ENCODE data around the gene FBLN1.
"Not testable (repeated sequence)": the region's sequence is repeated elsewhere in the genome, so short reads cannot be mapped to it uniquely, and the experiment has no call there.

Gene FBLN1

DNA sequence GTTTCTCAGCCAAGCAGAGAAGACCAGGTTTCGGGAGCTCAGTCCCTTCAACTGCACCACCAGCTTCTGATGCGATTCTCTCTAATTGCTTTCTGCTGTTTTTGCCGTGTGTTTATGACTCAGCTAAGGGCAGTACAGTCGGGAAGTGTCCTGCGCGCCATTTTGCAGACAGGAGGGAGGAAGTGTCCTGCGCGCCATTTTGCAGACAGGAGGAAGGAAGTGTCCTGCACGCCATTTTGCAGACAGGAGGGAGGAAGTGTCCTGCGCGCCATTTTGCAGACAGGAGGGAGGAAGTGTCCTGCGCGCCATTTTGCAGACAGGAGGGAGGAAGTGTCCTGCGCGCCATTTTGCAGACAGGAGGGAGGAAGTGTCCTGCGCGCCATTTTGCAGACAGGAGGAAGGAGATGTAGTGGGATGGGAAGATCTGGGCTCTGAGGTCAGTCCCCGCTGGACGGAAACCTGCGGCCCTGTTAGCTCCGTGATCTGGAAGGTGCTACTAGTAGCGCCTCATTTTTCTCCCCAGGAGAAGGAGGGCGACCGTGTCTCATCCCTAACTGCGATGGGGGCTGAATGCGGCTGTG lies 89.0 kb downstream of the FBLN1 start:
- H3K4me3 Mint-ChIP-seq; H3K4me1 Mint-ChIP-seq (ENCODE audit: low read depth): not testable (repeated sequence)

DNA sequence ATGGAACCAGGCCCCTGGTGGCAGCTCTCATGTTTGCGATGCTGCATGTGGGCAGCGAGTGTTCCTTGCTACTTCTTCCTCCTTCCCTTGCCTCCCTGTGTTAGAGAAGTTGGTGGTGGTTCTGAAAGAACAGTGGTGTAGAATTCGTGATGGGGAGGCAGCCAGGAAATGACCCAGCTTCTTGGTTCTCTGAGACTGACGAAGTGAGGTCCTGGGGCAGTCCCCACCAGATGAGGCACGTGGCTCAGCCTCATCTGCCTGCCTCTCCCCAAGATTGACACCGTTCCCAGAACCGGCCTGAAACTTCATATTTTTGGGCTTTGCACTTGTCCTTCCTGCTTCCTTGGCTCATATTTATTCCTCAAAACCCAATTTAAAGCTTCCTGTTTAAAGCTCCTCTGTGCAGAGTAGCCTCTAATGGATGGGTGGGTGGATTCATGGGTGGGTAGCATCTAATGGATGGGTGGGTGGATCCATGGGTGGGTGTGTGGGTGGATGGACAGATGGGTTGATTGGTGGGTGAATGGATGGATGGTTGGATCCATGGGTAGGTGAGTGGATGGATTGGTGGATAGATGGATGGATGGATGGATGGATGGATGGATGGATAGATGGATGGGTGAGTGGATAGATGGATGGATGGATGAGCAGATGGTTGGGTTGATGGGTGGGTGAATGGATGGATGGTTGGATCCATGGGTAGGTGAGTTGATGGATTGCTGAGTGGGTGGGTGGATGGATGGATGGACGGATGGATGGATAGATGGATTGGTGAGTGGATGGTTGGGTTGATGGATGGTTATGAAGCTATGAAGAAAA lies 91.6 kb downstream of the FBLN1 start:
- Mint-ChIP-seq H3K36me3 (ENCODE audit: low read depth) (no peaks in the 10 kb centered on the region), H3K27ac (no peak overlapping the region), H3K4me3 (no peak overlapping the region), H3K27me3 (no peaks in the 10 kb centered on the region), H3K4me1 (ENCODE audit: low read depth) (no peaks in the 10 kb centered on the region), H3K9me3 (no peaks in the 10 kb centered on the region)

More for the DNA sequence above, 89.0 kb downstream of the FBLN1 start:
- not testable (repeated sequence) for H3K27me3 Mint-ChIP-seq; H3K36me3 Mint-ChIP-seq (ENCODE audit: low read depth); H3K9me3 Mint-ChIP-seq; H3K27ac Mint-ChIP-seq

DNA sequence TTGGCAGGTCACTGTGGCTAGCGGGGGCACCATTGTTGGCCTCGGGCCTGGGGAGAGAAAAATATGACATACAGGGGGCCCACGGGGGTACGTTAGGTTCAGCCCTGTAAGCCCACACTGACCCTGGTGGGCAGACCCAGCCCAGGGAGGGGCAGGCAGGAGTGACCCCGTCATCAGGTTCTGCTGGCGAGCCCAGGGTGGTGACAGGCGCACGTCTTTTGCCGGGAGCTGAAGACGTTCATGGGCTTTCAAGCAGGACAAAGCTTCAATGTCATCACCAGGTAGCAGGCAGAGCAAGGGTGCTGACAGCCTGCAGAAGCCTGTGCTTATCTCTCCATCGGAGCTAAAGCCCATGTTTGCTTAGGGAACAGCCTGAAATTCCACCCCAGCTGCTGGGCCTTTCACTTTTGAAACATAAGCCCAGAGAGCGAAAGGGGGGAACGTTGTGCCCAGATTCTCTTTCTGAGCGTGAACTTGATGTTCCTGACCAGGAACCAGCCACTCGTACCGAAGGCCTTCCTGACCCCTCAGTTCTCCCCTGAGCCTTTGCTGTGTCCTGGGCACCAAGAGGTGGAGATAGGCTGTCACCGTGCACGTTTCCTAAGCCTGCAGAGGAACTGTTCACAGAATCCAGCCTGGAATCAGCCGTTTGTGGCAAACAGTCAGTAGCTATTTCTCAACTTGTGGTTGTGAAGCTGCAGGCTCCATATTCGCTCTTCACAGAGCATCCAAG lies 94.9 kb downstream of the FBLN1 start:
- Mint-ChIP-seq H3K9me3 (no peaks in the 10 kb centered on the region), H3K27ac (no peak overlapping the region), H3K36me3 (ENCODE audit: low read depth) (no peaks in the 10 kb centered on the region), H3K4me3 (no peak overlapping the region), H3K27me3 (no peaks in the 10 kb centered on the region), H3K4me1 (ENCODE audit: low read depth) (no peaks in the 10 kb centered on the region)

DNA sequence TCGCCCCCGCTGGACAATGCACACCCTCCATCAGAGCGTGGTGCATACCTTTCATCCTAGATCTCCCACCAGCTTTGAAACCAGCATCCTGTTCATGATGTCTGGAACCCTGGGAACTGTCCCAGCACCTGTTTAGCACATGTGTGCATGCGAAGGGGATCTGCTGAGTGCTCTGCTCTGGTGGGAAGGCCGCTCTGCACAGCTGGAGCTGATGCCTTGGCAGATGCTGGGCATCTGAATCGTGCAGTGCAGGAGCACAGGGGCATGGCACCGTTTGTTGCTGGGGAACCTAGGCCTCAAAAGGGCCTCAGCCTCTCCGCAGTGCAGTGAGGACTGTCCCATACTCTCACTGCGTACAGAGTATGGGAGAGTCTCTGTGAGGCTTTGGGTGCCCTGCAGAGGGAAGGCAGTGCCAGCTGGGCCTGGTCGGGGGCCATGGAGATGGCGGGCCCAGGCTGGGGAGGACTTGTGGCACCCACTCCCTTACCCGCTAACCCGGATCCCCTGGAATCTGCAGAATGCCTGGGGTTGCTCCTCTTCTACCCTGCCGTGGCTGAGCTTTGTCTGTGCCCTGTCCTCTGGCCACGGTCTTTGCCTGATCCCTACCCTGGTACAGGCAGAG lies 96.0 kb downstream of the FBLN1 start:
- Mint-ChIP-seq H3K27ac (no peak overlapping the region), H3K27me3 (no peaks in the 10 kb centered on the region), H3K36me3 (ENCODE audit: low read depth) (no peaks in the 10 kb centered on the region), H3K4me3 (no peak overlapping the region), H3K9me3 (no peaks in the 10 kb centered on the region), H3K4me1 (ENCODE audit: low read depth) (no peaks in the 10 kb centered on the region)

DNA sequence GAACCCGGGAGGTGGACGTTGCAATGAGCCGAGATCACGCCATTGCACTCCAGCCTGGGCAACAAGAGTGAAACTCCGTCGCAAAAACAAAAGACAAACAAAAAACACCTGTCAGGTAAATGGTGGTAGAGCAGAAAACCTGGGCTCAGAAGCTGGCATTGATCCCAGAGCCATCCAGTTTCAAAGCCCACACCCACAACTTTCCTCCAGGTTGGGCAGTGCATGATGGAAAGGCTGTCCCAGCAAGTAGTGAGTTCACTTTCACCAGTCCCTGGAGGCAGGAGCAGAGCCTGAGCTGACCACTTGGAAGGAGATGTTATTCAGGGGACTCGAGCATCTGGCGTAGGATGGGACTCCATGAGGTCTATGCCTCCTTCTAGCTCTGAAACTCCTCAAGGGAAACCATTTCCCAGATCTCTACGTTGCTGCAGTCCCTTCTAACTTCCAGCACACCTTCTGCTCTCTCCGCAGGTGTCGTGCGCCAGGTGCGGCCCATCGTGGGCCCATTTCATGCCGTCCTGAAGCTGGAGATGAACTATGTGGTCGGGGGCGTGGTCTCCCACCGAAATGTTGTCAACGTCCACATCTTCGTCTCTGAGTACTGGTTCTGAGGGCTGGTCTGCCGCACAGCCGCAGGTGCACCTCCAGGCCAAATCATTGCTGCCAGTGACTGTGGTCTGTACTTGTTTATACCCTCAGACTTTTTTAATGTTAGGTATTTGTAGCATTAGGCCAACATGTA lies 97.3 kb downstream of the FBLN1 start:
- H3K36me3 Mint-ChIP-seq (ENCODE audit: low read depth): no peaks in the 10 kb centered on the region
- no peak overlapping the region for H3K4me3 Mint-ChIP-seq
- no peaks in the 10 kb centered on the region for H3K27me3 Mint-ChIP-seq
- H3K9me3 Mint-ChIP-seq: no peaks in the 10 kb centered on the region
- no peak overlapping the region for H3K27ac Mint-ChIP-seq
- H3K4me1 Mint-ChIP-seq (ENCODE audit: low read depth): no peaks in the 10 kb centered on the region

DNA sequence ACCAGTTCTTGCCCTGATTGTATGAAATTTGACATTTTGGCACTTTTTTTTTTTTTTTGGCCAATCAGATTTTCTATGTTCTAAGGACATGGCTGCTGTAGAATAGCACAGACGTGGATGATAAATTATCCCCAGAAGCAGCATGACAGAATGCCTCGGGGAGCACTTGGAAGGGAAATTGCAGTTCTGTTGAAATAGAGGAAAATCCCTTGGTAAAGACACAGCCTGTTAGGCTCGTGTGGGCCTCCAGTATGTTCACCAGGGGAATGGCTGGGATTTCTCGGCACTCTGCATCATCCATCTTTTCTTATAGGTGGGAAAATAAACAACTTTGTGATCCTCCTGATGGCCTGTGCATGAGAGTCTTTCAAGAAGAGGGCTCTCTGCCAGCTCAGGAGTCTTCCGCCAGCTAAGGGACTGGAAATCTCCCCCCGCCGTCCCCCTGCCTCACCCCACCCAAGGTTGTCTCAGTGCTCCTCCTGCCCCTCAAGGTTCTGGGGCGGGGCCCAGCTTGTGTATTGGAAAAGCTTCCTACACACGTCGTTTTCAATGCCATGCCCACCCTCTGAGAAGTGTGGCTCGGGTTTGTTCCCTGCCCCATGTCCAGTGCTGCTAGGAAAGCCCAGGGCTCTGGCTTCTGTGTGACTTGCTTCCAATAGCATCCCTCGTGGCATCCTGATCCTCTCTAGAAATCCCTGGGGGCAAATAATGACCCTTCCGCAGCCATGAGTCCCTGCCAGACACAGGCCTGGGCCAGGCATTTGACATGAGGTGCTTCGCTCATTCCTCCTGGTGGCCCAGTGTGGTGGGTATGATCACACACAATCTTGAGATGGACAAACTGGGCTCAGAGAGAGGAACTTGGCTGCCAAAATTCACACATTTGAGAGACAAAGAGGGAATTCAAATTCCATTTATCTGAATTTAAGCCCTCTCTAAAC lies 98.4 kb downstream of the FBLN1 start:
- Mint-ChIP-seq H3K27me3 (no peaks in the 10 kb centered on the region), H3K9me3 (no peaks in the 10 kb centered on the region), H3K36me3 (ENCODE audit: low read depth) (no peaks in the 10 kb centered on the region), H3K4me1 (ENCODE audit: low read depth) (no peaks in the 10 kb centered on the region), H3K4me3 (no peak overlapping the region), H3K27ac (no peak overlapping the region)

DNA sequence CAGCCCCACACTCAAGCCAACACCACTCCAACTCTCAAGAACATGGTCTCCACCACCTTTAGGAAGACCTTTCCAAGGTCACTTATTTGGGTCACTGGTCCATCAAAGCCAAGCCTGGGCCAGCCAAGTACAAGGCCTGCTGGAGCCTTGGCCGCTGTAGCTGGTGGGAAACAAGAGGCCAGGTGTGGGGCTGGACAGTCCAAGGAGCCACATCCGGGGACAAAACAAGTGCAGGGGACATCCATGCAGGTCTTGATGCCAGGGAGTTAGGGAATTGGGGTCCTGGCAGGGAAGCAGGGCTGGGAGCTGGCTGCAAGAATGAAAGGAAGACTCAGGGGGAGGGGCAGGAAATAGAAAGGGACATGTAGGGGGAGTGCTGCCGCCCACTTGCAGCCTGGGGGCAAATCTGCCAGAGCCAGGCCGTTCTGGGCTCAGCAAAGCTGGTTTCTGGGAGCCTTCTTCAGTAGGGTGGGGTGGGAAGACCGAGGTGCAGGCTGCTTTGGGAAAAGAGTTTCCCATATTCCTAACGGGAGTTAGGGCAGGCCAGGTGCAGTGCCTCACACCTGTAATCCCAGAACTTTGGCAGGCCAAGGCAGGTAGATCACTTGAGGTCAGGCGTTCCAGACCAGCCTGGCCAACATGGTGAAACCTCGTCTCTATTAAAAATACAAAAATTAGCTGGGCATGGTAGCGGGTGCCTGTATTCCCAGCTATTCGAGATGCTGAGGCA lies 99.5 kb downstream of the FBLN1 start:
- no peaks in the 10 kb centered on the region for H3K27me3 Mint-ChIP-seq
- H3K9me3 Mint-ChIP-seq: no peaks in the 10 kb centered on the region
- no peaks in the 10 kb centered on the region for H3K4me1 Mint-ChIP-seq (ENCODE audit: low read depth)
- H3K36me3 Mint-ChIP-seq (ENCODE audit: low read depth): no peaks in the 10 kb centered on the region
- H3K4me3 Mint-ChIP-seq: no peak overlapping the region
- no peak overlapping the region for H3K27ac Mint-ChIP-seq

DNA sequence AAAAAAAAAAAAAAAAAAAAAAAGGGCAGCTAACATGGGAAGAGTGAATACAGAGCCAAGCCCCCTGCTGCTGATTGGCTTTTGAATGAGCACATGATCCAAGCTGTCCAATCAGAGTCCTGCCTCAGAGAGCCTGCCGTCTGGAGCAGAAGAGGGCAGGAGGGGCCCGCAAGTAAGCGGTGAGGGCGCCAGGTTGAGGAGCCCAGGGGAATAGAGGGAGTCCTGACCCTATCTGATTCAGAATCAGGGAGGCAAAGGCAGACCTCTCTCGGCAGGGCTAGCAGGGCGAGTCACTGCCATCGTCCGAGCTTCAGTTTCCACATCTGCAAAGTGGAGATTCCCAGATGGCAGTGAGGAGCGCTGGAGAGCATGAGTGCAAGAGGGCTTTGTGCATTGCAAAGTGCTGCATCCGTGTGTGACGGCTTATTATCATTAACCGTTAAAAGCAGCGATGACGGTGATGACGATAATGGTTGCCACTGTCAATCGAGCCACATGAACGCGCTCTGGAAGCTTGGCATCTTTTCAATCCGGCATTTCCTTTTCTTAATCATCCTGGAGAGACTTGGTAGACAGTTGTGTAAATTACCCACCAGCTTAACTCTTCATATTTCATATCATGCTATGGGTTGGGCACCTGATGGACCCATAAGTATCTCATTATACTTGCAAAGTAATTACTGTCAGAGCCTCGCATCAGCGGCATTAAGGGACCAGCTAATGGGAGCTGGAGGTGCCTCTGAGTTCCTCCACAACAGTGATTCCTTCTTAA lies 100.3 kb downstream of the FBLN1 start:
- no peaks in the 10 kb centered on the region for H3K9me3 Mint-ChIP-seq
- no peaks in the 10 kb centered on the region for H3K27me3 Mint-ChIP-seq
- H3K36me3 Mint-ChIP-seq (ENCODE audit: low read depth): no peaks in the 10 kb centered on the region
- H3K27ac Mint-ChIP-seq: no peak overlapping the region
- no peaks in the 10 kb centered on the region for H3K4me1 Mint-ChIP-seq (ENCODE audit: low read depth)
- no peak overlapping the region for H3K4me3 Mint-ChIP-seq

DNA sequence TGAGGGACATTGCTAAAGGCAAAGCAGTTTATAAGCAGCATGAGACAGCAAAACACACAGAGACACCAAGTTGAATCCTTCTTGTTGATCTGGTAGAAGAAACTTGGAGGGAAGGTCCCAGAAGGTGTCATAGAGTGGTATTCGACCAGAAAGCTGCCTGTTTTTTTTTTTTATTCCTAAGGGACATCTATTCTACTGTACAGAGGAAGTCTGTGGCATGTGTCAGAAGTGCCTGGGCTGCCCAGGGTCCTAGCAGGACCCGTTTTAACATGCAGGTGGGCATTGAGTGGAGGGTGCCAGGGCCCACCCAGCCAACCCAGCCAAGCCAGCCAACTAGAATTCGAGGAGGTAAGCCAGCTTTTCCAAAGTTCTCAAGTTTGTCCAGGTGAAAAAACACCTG lies 100.9 kb downstream of the FBLN1 start:
- no peaks in the 10 kb centered on the region for H3K27me3 Mint-ChIP-seq

DNA sequence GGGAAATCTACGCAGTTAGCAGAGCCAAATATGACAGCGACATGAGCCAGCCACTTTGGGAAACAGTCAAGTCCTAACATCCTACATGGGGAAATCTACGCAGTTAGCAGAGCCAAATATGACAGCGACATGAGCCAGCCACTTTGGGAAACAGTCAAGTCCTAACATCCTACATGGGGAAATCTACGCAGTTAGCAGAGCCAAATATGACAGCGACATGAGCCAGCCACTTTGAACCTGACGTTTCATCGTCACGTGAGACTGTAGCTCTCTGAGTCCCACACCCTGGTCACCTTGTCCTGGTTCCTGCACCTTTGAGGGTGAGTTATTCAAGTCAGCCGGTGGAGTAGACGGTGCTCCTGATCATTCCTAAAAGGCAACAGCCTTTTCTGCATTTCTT lies 105.4 kb downstream of the FBLN1 start:
- not testable (repeated sequence) for H3K9me3 Mint-ChIP-seq; H3K4me3 Mint-ChIP-seq; H3K27me3 Mint-ChIP-seq; H3K36me3 Mint-ChIP-seq (ENCODE audit: low read depth); H3K27ac Mint-ChIP-seq
- peaks cover 16% of the 10 kb centered on the region for H3K4me1 Mint-ChIP-seq (ENCODE audit: low read depth)

More for the DNA sequence above, 100.9 kb downstream of the FBLN1 start:
- H3K9me3 Mint-ChIP-seq: no peaks in the 10 kb centered on the region
- no peaks in the 10 kb centered on the region for H3K36me3 Mint-ChIP-seq (ENCODE audit: low read depth)
- H3K4me1 Mint-ChIP-seq (ENCODE audit: low read depth): peaks cover 6% of the 10 kb centered on the region
- H3K27ac Mint-ChIP-seq: no peak overlapping the region
- no peak overlapping the region for H3K4me3 Mint-ChIP-seq

DNA sequence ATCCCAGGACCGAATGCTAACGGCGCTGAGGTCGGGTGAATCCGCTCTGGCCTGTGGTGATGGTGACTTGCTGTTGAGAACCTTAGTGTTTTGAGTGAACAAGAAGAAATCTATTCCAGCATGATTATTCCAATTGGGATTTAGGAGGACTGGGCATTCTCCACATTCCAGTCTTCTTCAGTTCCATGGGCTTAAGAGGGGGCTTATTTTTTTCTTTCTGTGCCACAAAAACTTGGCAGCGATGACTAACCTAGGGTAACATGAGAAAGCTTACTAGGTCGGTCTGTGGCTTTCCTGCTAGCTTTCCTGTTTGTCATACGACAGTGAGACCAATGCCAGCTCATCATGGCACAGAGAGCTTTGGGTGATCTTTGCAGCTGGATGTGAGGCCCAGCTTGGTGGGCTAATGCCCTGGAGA lies 106.1 kb downstream of the FBLN1 start:
- Mint-ChIP-seq H3K27me3 (peaks cover 3% of the 10 kb centered on the region), H3K9me3 (no peaks in the 10 kb centered on the region), H3K27ac (peak overlapping the region; percentile 71), H3K4me1 (ENCODE audit: low read depth) (peaks cover 16% of the 10 kb centered on the region), H3K36me3 (ENCODE audit: low read depth) (no peaks in the 10 kb centered on the region), H3K4me3 (no peak overlapping the region)

DNA sequence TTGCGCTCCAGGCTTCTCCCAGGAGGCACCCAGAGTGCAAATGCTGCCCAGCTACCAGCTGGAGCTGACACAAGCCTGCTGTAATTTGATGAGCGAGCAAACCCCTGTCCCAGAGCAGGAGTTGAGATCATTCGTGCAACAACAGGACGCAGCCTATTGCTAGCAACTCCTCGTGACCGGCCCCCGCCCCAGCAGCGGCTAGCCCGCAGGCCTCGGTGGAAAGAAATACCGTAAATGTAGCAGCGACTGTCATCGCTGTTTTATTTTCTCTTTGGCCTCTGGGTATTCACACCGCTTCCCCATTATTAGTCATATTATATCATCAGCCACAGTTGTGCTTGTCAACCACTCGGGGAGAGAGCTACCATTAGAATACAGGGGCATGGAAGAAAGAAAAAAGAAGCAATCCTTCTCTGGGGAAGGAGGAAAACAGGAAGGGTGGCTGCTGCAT lies 109.8 kb downstream of the FBLN1 start:
- Mint-ChIP-seq H3K36me3 (ENCODE audit: low read depth) (no peaks in the 10 kb centered on the region), H3K27ac (peak overlapping the region; percentile 59), H3K27me3 (peaks cover 3% of the 10 kb centered on the region), H3K9me3 (no peaks in the 10 kb centered on the region), H3K4me3 (peak overlapping the region; percentile 59), H3K4me1 (ENCODE audit: low read depth) (peaks cover 16% of the 10 kb centered on the region)
